Measurements from ENCODE around the gene ELFN1.

Gene ELFN1

DNA sequence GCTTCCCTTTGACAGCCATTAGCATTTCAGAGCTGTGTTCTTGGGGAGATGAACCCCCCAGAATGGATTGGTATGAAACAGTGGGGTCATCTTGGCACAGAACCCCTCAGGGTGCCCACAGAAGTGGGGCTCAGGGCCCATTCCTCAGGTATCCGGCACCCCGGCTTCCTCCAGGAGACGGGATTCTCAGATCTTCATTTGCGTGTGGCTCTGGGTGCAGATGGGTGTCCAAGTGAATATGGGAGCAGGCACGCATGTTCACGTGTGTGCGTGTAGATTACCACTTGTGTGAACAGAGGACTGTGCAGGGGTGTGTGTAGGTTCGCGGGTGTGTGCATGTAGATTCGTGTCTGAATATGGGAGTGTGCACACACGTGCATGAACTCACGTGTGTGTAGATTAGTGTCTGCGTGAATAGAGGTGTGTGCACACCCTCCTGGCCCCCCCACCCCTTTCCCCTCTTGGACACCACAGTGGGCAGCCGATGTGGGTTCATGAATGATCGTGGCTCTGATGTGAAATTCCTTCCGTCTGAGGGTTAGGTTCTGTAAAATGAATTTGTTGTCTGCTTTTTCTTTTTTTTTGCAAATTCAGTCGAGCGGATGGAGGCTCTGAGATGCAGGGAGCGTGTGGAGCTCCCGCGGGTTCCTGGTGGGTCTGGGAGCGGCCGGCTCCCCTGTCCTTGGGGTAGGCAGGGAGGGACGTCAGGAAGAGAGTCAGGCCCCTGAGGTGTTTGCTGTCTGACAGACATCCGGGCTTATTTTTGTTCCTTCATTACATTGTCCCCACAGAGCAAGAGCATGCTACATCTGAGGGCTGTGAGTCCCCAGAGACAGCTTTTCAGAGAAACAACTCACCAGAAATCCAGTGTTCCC lies 7.4 kb downstream of the ELFN1 start:
- Histone ChIP-seq H3K36me3 (ENCODE audit: control insufficient read depth, insufficient read depth, low read length) (no peaks in the 10 kb centered on the region), H3K27me3 (replicated peaks; ENCODE audit: control insufficient read depth, insufficient read depth, low read length) (no peaks in the 10 kb centered on the region; the same call in 1 of the 2 replicates), H3K4me3 (replicated peaks; ENCODE audit: low read depth, low read length) (no peak overlapping the region)
- DNase-seq (ENCODE audit: extremely low read depth, insufficient read length): no peak
- TF ChIP-seq, protein P1, sequence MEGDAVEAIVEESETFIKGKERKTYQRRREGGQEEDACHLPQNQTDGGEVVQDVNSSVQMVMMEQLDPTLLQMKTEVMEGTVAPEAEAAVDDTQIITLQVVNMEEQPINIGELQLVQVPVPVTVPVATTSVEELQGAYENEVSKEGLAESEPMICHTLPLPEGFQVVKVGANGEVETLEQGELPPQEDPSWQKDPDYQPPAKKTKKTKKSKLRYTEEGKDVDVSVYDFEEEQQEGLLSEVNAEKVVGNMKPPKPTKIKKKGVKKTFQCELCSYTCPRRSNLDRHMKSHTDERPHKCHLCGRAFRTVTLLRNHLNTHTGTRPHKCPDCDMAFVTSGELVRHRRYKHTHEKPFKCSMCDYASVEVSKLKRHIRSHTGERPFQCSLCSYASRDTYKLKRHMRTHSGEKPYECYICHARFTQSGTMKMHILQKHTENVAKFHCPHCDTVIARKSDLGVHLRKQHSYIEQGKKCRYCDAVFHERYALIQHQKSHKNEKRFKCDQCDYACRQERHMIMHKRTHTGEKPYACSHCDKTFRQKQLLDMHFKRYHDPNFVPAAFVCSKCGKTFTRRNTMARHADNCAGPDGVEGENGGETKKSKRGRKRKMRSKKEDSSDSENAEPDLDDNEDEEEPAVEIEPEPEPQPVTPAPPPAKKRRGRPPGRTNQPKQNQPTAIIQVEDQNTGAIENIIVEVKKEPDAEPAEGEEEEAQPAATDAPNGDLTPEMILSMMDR (IDR thresholded peaks at IDR 0.05; ENCODE audit: insufficient read depth, low read length, poor library complexity, severe bottlenecking): no peak

DNA sequence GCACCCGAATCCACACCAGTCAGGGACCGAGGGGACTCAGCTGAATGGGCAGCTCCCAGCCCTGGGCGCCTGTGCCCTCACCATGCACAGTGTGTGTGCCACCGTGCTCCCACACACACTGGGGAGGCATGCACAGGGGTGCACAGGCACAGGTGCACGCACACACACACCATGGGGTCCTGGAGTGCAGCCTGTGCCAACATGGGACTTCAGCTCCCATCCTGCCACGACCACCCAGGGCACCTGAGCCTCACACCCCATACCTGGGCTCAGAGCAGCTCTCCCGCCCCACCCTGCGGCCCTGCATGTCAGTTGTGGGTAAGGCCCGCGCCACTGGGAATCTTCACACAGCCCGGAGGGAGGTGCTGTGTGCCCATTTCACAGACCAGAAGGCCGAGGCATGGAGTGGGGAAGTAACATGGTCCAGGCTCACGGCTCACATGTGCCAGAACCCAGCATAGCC lies 8.0 kb downstream of the ELFN1 start:
- Histone ChIP-seq H3K4me3 (replicated peaks; ENCODE audit: low read depth, low read length) (no peak overlapping the region), H3K36me3 (ENCODE audit: control insufficient read depth, insufficient read depth, low read length) (no peaks in the 10 kb centered on the region), H3K27me3 (replicated peaks; ENCODE audit: control insufficient read depth, insufficient read depth, low read length) (no peaks in the 10 kb centered on the region; the same call in 1 of the 2 replicates)
- TF ChIP-seq, protein P1 (IDR thresholded peaks at IDR 0.05; ENCODE audit: insufficient read depth, low read length, poor library complexity, severe bottlenecking): no peak
- no peak for DNase-seq (ENCODE audit: extremely low read depth, insufficient read length)

DNA sequence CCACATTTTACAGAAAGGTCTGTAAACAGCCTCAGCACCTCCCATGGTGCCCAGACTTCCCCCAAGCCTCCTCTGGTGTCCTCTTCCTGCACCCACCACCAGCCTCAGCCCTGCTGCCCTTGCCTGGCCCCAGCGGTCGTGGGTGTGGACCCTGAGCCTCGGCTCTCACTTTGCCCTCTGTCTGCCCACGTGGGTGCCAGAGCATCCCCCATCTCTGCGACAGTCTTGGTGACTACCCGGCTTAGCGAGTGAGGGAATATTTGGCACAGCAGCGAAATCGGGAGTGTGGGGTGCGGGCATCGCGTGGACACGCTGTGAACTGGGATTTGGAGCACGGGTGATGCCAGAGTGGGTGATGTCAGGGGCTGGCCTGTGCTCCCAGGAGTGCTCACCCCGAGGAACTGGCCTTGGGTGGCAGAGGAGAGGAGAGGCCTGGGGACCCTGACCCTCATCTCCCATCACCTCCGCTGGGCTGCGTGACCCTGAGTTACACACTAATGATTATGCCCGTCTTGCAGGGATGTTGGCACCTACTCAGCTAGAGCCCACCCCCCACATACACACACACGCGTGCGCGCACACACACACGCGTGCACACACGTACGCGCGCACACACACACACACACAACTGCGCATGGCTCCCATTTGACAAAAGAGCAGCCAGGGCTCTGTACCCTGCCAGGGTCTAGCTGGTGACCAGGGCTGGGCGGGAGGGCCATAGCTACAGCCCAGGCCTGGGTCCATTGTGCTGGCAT lies 8.7 kb downstream of the ELFN1 start:
- TF ChIP-seq, protein P1 (IDR thresholded peaks at IDR 0.05; ENCODE audit: insufficient read depth, low read length, poor library complexity, severe bottlenecking): no peak
- Histone ChIP-seq H3K36me3 (ENCODE audit: control insufficient read depth, insufficient read depth, low read length) (no peaks in the 10 kb centered on the region), H3K27me3 (replicated peaks; ENCODE audit: control insufficient read depth, insufficient read depth, low read length) (no peaks in the 10 kb centered on the region; the same call in 1 of the 2 replicates), H3K4me3 (replicated peaks; ENCODE audit: low read depth, low read length) (no peak overlapping the region)
- no peak for DNase-seq (ENCODE audit: extremely low read depth, insufficient read length)

DNA sequence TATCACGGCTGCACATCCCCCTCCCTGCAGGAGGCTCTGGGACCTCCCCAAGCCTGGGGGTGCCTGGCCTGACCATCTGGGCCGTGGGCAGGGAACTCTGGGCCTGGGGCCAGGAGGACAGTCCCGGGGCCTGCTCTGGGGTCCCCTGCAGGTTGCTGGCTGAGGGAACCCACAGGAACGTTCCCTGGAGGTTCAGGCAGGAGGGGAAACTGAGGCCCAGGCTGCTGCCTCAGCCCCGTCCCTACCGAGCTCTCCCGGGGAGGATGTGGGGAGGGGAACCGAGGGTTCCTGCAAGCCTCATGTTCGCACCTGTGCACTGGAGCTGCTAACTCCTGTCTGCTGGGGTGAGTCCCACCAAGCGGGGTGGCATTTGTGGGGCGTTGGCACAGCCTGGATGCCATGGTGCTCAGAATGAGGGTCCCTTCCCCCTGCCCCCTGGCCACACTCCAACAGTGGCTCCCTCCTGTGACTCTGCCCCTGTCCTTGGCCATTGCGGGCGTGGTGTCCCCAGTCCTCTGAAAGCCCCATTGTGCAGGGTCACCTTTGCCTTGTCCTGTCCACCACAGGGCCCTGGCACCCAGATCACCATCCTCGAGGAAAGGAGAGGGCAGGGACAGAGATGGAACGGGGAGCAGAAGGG lies 9.4 kb downstream of the ELFN1 start:
- TF ChIP-seq, protein P1 (IDR thresholded peaks at IDR 0.05; ENCODE audit: insufficient read depth, low read length, poor library complexity, severe bottlenecking): no peak
- Histone ChIP-seq H3K27me3 (replicated peaks; ENCODE audit: control insufficient read depth, insufficient read depth, low read length) (no peaks in the 10 kb centered on the region; the same call in 1 of the 2 replicates), H3K4me3 (replicated peaks; ENCODE audit: low read depth, low read length) (no peak overlapping the region), H3K36me3 (ENCODE audit: control insufficient read depth, insufficient read depth, low read length) (no peaks in the 10 kb centered on the region)
- DNase-seq (ENCODE audit: extremely low read depth, insufficient read length): no peak

DNA sequence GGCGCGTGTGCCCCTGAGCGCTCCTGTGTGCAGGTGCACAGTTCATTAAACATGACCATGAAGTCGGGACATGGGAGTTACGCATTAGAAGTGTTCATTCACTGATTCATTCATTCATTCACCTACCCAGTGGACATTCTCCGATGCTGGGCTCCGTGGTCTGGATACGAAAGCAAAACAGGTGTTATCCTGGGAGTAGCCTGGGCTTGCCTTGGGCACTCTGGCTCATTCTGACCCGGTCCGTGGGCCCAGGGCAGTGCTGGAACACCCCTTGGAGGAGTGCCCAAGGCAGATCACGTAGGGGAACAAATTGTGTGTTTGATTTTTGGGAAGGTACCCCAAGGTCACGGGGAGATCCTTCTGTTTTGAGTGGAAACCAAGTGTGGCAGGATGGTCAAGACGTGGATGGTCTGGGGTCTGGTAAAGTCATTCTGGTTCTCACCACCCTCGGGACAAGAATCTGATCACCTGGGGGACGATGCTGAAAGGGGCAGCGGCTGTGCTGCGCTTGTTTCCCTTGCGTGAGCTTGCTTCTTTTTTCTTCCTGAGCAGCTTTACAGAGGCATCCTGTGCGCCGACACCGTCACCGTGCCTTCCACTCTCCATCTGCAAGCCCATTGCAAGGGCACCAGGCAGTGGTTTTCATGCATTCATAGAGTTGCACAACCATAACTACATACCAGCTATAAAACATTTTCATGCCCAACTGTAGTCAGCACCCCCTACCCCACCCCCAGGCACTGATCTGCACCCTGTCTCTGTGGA lies 10.1 kb downstream of the ELFN1 start:
- no peaks in the 10 kb centered on the region; the same call in 1 of the 2 replicates for H3K27me3 ChIP-seq (replicated peaks; ENCODE audit: control insufficient read depth, insufficient read depth, low read length)
- DNase-seq (ENCODE audit: extremely low read depth, insufficient read length): no peak
- no peaks in the 10 kb centered on the region for H3K36me3 ChIP-seq (ENCODE audit: control insufficient read depth, insufficient read depth, low read length)
- no peak overlapping the region for H3K4me3 ChIP-seq (replicated peaks; ENCODE audit: low read depth, low read length)
- TF ChIP-seq, protein P1 (IDR thresholded peaks at IDR 0.05; ENCODE audit: insufficient read depth, low read length, poor library complexity, severe bottlenecking): no peak
